Kidney tubule cell (primary cell): ENCODE measurements around the gene SOX6.

Experiments
- DNase-seq: peaks from one replicate; pipeline ENCODE4 v3.0.0-alpha.2; 2018; ENCODE audit warnings: low spot score

Gene SOX6

DNA sequence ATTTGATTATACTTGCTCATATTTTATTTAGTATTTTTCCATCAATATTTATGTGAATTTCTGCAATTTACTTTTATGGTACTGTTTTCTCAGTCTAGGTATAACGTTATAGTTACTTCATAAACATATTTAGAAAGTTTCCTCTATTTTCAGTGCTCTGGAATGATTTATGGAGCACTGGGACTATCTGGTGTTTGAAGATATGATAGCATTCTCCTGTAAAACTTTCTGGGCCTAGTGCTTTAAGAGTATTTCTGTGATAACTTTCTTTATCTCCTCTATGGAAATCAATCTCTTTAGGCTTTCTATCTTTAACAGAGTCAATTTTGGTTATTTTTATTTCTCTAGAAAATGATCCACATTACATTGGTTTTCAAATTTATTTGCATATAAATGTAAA lies 85.1 kb downstream of the SOX6 start:
- DNase-seq, result no peak

DNA sequence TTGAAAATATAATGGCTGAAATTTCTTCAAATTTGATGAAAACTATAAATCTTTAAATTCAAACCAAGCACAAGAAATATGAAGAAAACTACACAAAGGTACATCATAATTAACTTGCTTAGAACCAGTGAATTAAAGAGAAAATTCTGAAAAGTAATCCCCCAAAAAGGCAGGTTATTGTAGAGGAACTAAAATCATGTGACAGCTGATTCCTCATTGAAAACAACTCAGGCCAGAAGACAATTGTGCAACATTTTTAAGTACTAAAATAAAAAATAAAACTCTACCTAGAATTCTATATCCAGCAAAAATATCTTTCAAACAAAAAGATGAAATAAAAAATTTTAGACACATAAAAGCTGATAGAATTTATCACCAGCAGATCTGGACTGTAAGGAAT lies 90.3 kb downstream of the SOX6 start:
- DNase-seq, result no peak

DNA sequence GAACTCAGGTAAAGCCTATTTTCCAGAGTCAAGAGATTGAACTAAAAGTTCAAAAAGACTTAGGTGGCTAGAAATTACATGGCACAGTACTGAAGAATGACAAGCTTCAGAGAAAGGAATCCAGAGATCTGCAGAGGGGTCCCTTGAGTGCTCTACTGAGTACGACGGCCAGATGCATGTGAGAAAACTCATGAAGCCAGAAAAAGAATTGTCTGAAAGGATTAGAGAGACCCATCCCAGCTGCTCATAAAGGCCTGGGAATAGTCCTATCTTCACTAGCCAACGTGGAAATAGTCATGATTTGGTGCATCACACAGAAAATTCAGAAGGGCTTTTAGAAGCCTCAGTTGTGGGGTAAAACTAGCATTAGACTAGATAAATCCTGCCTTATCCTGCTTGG lies 91.3 kb downstream of the SOX6 start:
- no peak for DNase-seq

DNA sequence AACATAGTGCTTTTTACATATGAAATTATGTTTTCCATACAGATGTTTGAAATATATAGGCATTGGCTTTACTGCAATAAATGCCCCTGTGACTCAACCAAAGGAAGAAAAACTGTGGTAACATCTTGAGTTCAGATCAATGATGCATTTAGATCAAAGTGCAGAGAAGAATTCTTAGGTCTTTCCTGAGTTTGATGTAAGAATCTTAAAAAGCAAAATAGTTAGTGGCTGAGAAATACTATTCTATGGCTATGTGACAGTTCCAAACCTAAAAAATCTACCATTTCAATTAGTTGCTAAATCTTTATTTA lies 93.7 kb downstream of the SOX6 start:
- no peak for DNase-seq

DNA sequence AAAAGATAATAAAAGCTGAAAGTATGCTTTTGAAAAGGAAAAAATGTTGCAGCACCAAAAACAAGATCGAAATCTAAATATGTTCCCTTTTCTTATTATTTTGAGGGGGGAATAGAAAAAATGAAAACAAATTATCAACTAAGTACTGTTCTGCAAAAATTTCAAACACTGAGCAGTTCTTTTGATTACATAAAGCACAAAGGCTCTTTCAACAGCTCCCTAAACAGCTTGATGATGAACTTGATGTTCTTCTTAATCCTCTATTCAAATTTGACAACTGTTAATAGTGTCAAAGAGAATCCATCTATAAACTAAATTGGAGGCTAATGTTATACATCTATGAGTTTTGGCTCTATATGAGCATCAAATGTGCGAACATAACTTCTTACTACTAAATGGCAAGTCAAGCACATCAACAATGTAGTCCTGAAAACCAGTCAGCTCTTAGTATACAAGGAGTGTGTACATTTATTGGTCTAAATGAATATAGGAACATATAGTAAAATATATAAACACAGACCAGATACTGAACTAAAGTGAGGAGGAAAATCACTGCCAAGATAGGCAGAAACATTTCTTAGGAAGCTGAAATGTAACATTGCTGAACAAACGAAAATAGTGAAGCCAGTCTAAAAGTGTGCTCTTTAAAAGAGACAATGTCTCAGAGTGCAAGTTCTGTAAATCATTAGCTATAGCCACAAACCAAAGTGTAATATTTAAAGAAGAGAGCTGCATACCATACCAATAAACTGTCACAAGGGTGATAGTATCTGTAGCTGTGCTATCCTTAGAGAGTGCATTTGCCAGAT lies 94.3 kb downstream of the SOX6 start:
- DNase-seq, result peak; percentile 69

DNA sequence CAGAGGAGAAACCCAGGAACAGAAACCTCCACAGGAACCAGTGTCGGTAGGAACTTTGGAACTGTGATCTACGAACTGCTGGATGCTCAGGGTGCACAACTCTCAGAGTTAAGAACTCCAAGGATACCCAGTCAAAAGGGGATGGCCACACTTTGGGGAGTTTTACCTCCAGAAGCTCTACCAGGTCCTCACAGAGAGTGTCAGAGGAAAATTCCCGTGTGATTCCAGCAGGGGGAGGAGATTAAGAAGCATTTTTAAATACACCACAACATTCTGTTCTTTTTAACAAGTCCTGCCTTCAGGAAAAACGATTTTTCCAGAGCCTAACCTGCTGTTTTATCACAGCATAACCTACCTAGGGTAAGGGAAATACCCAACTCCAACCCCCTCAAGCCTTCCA lies 104.0 kb downstream of the SOX6 start:
- peak; percentile 3 for DNase-seq

DNA sequence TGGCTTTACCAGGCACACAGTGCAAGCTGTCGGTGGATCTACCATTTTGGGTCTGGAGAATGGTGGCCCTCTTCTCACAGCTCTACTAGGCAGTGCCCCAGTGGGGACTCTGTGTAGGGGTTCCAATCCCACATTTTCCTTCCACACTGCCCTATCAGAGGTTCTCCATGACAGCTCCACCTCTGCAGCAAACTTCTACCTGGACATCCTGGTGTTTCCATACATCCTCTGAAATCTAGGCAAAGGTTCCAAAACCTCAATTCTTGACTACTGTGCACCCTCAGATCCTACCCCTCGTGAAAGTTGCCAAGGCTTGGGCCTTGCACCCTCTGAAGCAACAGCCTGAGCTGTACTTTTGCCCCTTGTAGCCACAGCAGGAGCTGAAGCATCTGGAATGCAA lies 108.1 kb downstream of the SOX6 start:
- DNase-seq, result no peak

DNA sequence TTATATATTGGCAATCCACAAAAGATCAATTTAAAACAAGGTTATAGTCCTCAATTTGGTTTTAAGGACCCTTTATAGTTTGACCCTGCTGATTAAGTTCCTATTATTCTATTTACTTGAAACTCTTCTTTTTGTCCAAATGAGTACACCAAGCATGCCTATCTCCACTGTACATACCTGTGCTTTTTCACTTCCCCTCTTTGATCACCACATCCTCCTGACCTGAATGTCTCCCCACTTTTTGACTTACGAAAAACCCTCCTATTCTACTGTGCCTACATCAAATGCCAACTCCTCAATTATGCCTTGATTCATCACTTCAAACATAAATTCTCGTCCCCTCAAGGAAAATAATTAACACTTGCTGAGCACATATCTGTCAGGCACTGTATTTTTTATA lies 113.5 kb downstream of the SOX6 start:
- no peak for DNase-seq

DNA sequence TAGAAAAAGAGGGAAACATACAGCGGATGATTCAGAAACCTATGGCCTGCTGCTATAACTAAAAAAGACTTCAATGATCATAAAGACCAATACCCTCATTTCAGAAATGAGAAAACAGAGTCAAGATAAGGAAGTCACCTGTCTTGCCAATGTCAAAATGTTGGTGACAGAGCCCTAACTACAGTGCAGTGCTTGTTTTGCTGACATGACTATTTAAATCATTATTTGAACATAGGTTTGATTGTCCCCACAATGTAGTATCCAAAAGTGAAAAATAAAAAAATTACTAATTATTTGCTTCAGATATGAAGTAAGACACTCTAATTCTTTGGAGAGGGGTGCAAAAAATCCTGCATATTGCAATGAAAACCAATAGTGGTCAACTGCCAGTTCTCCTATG lies 115.7 kb downstream of the SOX6 start:
- DNase-seq, result no peak

DNA sequence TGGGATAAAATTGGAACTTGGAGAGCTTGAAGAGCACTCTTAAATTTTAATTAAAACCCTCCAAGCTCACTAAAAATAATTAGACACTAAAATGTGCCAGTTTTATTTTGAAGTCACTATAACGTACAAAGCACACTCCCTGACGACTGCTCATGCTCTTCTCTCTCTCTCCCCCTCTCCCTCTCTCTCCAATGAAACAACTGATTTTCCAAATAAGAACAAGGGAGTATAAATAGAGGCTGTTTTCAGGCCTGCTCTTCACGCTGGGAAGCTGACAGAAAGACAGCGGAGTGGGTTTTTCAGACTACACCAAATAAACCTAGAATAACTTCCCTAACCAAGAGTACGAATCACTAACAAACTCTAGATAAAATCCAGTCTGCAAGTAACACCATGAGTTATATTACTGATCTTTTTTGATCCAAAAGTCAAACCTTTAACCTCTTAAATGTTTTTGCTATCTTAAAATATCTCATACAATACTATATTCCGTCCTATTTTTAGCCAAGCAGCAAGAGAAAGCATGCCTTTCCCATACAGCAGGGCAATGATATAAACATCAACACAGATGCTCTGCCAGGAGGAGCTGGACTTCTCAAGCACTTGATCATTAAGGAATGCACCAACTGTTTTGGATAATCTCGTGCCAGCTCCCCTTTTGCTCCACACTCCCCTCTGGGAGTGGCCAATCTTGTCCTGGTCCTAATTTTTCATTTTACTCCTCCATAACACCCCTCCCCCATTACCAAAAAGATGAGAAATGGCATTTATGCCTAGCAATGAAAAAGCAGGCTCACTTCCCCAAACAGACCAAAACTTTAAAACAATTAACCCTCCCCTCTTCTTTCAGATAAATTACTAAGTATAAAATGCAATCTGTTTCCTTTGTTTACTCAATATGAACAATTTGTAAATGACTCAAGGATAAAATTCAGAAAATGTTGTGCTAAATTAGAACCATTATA lies 116.9 kb downstream of the SOX6 start:
- no peak for DNase-seq

DNA sequence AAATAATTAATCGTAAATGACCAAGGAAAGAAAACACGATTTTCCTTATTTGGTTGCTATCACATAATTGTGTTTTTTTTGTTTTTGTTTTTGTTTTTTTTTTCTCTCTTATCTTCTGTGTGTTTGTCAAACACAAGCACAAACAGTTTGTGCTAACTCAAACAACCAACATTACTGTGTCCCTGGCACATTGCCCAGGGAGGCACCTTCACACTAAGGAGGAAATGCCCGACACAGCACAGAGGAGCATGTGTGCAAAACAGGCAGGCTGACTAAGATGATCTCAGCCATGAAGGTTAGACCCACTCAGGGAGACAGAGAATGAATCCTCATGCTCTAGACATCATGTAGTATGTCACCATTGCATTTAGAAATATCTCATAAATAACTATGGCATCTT lies 130.1 kb downstream of the SOX6 start:
- DNase-seq, result peak; percentile 89

DNA sequence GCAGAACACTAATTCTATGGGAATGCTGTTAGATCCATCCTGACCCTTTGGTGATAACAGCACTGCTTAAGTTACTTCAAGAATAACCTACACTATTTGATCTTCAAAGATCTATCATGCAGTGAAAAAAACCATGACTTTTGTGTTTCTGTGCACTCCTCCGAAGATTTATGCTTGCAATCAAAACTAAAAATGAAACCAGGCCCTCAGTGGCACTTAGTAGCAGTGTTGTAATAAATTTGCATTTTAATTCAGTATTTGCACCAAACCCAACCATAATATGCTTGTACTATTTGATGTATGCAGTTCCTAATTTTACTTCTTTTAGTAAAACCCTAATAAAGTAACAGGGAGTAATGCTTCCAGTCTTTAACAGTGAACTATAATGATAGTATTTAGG lies 130.7 kb downstream of the SOX6 start:
- no peak for DNase-seq

DNA sequence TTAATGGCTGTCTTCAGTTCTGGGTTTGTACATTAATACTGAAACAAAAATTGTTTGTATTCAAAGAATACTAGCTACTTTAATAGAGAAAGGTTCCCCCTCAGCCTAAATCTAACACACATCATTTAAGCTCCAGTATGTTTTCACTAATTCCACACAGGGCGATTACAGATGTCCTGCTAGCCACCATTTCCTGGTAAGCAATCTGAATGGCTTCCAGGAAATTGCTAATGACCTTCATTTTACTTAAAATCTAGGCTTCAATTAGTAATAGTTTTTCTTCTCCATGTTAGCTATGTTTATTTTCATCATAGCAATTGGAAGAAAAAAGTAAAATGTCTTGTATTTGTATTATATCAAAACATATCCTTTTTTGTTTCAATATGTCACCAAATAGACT lies 132.8 kb downstream of the SOX6 start:
- no peak for DNase-seq

DNA sequence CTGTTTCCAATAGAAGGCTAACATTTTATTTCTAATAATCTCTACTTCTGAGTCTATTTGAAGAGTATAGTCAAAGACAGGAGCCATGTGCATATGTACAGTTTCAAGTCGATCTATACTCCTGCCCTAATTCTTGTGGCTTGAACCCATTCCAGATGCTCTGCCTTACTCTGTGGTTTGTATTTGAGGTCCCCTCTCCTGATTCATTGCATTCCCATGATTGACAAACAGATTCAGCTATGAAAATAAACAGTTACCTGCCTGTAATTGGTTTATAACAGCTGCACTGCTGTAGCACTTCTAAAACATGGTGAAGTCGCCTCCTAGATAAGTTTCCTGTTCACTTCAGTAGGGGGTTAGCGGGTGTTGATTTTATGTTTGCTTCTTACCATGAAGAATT lies 138.7 kb downstream of the SOX6 start:
- no peak for DNase-seq

DNA sequence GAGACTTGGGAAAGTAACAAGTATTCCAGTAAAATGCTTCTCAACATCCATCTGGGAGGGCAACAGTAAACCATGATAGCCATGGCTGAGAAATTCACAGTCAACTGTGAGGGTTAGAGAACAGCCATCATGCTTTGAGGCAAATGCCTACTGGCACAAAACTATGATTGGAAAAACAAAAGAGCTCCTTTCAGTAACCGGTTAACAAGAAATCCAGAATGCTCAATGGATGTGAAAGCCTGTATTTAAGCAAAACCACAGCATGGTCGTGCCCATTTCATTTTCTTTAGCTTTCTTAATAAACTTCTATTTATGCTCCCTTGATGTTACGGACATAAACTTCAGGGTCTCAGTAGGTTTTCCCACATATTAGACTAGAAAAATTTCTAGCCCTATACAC lies 139.5 kb downstream of the SOX6 start:
- DNase-seq, result no peak

DNA sequence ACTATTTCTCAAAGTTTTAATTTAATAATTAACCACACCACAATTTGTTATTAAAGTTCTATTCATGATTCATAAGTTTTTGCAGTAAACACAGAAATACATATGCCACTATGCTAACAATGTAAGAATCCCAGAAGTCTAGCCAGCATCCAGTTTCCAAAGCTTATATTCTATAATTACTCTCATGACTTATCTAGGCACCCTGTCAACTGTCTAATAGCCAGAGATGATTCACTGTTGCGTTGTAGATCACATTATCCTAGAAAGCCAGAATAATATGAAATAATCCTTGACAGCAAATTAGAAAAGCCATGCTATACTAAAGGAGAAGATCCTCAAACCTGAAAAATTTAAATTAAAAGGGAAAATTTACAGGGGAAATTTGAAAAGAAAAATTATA lies 141.0 kb downstream of the SOX6 start:
- no peak for DNase-seq

DNA sequence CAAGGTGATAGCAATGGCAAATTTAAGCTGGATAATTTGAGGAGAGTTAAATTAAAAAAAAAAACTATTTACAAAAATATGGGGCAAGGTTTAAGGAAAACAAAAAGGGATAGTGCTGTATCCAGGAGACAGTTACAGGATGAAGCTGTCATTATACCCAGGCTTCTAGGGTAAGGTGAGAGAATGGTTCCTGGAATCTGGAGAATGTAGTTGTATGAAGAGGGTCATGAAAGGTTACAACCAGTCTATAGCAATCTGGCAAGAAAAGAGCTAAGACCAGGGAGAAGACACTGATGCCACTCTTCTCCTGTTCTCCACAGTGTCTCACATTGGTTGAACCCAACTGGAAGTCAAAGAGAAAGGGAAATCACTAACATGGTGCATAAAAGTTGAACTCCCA lies 144.9 kb downstream of the SOX6 start:
- no peak for DNase-seq

DNA sequence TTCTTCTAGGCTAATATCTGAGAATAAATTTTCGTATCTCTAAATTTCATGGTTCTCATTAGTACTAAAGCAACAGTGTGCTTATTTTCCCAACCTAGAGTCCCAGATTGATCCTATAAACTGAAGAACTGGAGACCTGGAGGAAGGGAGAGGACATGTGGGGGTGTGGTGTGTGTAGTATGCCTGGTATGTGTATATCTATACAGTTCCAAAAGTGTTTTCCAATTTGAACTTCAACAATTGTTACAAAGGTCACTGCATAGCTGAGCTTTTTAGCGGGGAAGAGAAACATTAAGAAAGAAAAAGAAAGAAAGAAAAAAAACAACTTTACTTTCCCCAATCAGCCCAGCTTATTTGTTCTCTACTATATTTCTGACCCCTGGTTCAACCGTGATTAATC lies 152.1 kb downstream of the SOX6 start:
- DNase-seq, result no peak

DNA sequence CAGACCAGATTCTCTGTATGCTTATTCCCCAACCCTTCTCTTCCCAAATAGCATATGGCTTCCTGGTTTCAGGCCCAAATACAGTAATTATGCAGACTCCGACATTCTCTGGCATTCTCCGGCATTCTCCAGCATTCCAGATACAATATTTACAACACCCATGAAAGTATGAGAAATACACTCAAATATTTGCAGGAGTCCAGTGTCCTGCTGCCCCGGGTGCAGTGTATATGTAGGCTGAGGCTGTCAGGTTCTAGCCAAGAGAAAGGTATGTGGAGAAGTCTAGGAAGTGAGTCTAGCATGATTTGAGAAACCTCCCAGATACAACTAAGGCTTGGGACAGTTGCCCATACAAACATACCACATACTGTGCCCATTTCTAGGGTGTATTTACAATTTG lies 160.7 kb downstream of the SOX6 start:
- DNase-seq, result no peak

DNA sequence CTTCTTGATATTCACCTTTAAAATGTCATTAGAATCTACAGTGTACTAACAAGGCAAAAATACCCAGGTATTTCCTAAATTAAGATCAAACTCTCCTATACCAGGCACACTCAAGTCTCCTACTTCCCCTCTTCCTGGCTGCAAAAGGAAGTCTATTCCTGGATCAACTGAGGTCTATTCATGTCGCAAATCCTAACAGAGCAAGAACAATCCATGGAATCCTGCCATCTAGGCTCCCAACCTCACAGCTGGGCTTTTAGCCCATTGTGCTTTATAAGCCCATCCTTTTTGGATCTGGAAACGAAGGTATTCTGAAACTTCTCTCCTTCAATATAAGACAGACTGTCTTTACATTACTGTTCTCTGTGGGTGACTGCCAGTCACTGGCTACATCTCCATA lies 161.8 kb downstream of the SOX6 start:
- no peak for DNase-seq

DNA sequence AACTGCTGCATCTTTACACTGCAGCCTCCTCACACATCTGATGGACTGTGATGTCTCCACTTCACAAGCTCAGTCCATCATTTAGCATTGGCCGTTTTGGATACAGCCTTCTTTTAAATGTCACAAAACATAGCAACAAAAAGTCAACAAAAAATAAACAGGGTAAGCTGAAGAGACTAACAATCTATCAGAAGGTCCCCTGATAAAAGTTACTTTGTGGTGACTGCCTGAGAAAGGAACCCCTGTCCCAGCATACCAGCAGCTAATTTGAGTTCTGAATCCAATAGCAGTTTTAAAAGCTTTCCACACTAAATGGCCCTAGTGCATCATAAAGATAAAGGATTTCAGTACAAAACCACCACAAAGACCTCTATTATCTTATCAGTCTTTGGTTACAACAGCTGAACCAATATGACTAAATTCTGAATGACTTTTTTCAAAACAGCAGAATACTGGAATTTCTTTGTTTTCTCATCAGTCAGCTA lies 162.4 kb downstream of the SOX6 start:
- no peak for DNase-seq

DNA sequence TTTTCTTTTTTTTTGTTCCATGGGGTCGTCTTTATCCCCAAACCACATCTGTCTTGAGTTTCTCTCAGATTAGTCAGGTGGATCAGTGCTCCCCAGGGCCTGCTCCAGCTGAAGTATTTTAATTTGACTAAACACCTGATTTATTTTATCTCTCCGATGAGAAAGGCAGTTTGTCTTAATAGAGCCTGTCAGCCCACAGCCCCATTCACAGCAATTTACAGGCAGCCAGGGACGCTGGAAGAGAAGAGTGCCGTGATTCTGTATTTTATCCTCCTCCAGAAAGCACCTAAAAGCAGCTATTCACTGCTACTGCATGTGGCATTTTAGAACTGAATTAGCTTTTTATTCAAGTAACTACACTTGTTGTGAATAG lies 164.5 kb downstream of the SOX6 start:
- no peak for DNase-seq

DNA sequence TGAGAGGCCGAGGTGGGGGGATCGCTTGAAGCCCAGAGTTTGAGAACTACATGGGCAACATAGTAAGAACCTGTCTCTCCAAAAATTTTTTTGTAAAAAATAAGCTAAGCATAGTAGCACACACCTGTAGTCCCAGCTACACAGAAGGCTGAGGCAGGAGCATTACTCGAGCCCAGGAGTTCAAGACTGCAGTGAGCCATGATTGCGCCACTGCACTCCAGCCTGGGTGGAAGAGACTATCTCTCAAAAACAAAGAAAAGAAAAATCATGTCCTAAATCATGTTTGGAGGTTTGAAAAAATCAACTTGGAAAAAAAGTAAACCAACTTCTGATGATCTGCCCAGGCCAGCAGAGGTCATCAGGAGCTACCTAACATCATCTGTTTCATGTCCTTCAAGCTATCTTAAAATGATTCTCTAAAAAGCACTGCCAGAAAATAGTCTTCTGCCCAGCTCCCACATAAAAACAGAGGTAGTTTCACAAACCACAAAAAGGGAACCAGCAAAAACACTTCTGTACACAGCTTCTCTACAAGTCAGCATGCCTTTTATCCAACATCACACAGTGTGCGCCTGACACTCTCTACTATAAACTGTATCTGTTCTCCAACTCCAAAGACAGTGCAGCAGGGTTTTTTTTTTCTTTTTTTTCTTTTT lies 165.0 kb downstream of the SOX6 start:
- DNase-seq, result peak; percentile 11
